Measurements from ENCODE around the gene NDUFAF8. TPM values are rescaled to one million over a fixed set of nuclear protein-coding genes. Genes with fewer than 3 reads are reported as not detected.

The NDUFAF8 gene
- total and polyA plus RNA-seq, 10 of the 15 experiments (the other 5 are each of a cell fraction or from before 2014, with no cell fraction given), result 22.0 to 307 (median 106) TPM

DNA sequence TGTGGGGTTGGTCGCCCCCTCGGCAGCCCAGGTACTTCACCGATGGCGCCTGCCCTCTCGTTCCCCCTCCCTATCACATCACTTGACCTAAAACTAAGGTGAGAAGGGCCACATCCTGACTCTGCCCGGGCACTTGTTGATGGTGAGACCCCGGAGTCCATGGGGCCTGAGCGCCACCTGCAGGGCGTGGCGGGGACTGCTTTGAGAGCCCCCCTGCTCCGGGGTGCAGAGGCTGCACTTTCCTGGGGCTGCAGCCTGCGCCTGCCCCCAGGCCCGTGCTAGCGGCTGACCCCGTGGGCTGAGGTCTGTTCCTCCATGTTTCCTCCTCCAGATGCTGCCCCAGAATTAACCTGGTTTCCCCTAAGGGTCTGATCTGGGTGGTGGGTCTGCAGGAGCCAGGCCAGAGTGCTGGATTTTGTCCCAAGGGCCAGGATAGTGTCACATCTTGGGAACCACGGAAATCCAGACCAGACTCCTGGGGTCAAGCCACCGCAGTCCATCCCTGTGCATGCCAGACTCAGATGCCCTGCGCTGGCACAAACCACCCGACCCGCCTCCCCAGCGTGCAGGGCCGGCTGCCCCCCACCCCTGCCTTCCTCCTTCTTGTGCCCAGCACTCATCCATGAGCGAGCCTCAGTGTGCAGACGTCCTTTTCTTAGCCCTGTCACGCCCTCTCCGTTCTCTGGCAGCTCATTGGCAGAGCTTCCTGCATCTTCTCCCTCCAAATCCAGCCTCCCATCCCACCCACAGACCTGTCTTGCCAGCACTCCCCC is 2.7 kb downstream of the NDUFAF8 start (continued):
- TF ChIP-seq, protein P1, sequence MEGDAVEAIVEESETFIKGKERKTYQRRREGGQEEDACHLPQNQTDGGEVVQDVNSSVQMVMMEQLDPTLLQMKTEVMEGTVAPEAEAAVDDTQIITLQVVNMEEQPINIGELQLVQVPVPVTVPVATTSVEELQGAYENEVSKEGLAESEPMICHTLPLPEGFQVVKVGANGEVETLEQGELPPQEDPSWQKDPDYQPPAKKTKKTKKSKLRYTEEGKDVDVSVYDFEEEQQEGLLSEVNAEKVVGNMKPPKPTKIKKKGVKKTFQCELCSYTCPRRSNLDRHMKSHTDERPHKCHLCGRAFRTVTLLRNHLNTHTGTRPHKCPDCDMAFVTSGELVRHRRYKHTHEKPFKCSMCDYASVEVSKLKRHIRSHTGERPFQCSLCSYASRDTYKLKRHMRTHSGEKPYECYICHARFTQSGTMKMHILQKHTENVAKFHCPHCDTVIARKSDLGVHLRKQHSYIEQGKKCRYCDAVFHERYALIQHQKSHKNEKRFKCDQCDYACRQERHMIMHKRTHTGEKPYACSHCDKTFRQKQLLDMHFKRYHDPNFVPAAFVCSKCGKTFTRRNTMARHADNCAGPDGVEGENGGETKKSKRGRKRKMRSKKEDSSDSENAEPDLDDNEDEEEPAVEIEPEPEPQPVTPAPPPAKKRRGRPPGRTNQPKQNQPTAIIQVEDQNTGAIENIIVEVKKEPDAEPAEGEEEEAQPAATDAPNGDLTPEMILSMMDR (IDR thresholded peaks at IDR 0.05 in 2 of 3, conservative IDR thresholded peaks at IDR 0.05 in 1 of 3; ENCODE audit: control insufficient read depth in 2 of 3, extremely low read depth in 1 of 3, insufficient read depth in 1 of 3, low read depth in 3 of 3, low read length in 3 of 3), result peak; percentile 83 to 94 (median 86)
- TF ChIP-seq NFIC (IDR thresholded peaks at IDR 0.05; ENCODE audit: low read depth, low read length) (no peak), GABPA (IDR thresholded peaks at IDR 0.05; ENCODE audit: low read depth) (no peak), KDM1A (IDR thresholded peaks at IDR 0.05; ENCODE audit: borderline replicate concordance) (no peak), ZNF622 (IDR thresholded peaks at IDR 0.05) (no peak), SRF (IDR thresholded peaks at IDR 0.05; ENCODE audit: low read depth in 2 of 2, low read length in 2 of 2) (no peak), ZBED1 (IDR thresholded peaks at IDR 0.05; ENCODE audit: borderline replicate concordance) (no peak), KLF5 (IDR thresholded peaks at IDR 0.05; ENCODE audit: partially characterized antibody) (peak; percentile 24), STAT3 (IDR thresholded peaks at IDR 0.05; ENCODE audit: low read depth, low read length) (no peak), FOXK2 (IDR thresholded peaks at IDR 0.05) (peak; percentile 12; the same call in 1 of the 2 replicates), TCF12 (IDR thresholded peaks at IDR 0.05; ENCODE audit: low read depth, low read length) (no peak), SMARCA5 (IDR thresholded peaks at IDR 0.05) (0 out of 2 replicates have a peak, but pooled peaks have one; percentile 41), ATF7 (IDR thresholded peaks at IDR 0.05; ENCODE audit: low read depth) (no peak), TARDBP (IDR thresholded peaks at IDR 0.05; ENCODE audit: borderline replicate concordance) (no peak), RELA (IDR thresholded peaks at IDR 0.05; ENCODE audit: borderline replicate concordance, partially characterized antibody) (no peak), NFYB (IDR thresholded peaks at IDR 0.05; ENCODE audit: insufficient read depth, low read depth, low read length) (no peak), YY1 (IDR thresholded peaks at IDR 0.05; ENCODE audit: low read depth, low read length) (peak; percentile 54), SIN3A (IDR thresholded peaks at IDR 0.05; ENCODE audit: low read depth, low read length) (0 out of 2 replicates have a peak, but pooled peaks have one; percentile 25), IKZF2 (IDR thresholded peaks at IDR 0.05) (no peak)
- TF ChIP-seq, protein P2, sequence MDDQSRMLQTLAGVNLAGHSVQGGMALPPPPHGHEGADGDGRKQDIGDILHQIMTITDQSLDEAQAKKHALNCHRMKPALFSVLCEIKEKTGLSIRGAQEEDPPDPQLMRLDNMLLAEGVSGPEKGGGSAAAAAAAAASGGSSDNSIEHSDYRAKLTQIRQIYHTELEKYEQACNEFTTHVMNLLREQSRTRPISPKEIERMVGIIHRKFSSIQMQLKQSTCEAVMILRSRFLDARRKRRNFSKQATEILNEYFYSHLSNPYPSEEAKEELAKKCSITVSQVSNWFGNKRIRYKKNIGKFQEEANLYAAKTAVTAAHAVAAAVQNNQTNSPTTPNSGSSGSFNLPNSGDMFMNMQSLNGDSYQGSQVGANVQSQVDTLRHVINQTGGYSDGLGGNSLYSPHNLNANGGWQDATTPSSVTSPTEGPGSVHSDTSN (IDR thresholded peaks at IDR 0.05; ENCODE audit: insufficient replicate concordance, low read depth, low read length), result no peak
- TF ChIP-seq, protein P3, sequence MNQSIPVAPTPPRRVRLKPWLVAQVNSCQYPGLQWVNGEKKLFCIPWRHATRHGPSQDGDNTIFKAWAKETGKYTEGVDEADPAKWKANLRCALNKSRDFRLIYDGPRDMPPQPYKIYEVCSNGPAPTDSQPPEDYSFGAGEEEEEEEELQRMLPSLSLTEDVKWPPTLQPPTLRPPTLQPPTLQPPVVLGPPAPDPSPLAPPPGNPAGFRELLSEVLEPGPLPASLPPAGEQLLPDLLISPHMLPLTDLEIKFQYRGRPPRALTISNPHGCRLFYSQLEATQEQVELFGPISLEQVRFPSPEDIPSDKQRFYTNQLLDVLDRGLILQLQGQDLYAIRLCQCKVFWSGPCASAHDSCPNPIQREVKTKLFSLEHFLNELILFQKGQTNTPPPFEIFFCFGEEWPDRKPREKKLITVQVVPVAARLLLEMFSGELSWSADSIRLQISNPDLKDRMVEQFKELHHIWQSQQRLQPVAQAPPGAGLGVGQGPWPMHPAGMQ (IDR thresholded peaks at IDR 0.05; ENCODE audit: borderline replicate concordance), result no peak
- TF ChIP-seq, protein P4, sequence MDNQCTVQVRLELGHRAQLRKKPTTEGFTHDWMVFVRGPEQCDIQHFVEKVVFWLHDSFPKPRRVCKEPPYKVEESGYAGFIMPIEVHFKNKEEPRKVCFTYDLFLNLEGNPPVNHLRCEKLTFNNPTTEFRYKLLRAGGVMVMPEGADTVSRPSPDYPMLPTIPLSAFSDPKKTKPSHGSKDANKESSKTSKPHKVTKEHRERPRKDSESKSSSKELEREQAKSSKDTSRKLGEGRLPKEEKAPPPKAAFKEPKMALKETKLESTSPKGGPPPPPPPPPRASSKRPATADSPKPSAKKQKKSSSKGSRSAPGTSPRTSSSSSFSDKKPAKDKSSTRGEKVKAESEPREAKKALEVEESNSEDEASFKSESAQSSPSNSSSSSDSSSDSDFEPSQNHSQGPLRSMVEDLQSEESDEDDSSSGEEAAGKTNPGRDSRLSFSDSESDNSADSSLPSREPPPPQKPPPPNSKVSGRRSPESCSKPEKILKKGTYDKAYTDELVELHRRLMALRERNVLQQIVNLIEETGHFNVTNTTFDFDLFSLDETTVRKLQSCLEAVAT (IDR thresholded peaks at IDR 0.05), result no peak
- TF ChIP-seq, protein P5, sequence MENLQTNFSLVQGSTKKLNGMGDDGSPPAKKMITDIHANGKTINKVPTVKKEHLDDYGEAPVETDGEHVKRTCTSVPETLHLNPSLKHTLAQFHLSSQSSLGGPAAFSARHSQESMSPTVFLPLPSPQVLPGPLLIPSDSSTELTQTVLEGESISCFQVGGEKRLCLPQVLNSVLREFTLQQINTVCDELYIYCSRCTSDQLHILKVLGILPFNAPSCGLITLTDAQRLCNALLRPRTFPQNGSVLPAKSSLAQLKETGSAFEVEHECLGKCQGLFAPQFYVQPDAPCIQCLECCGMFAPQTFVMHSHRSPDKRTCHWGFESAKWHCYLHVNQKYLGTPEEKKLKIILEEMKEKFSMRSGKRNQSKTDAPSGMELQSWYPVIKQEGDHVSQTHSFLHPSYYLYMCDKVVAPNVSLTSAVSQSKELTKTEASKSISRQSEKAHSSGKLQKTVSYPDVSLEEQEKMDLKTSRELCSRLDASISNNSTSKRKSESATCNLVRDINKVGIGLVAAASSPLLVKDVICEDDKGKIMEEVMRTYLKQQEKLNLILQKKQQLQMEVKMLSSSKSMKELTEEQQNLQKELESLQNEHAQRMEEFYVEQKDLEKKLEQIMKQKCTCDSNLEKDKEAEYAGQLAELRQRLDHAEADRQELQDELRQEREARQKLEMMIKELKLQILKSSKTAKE (IDR thresholded peaks at IDR 0.05; ENCODE audit: low read depth, poor library complexity, severe bottlenecking), result no peak

All from GM12878 (cell line).